HepG2 (cell line): ENCODE measurements around the gene INPP1. TPM values are rescaled to one million over a fixed set of nuclear protein-coding genes. Genes with fewer than 3 reads are reported as not detected.

Experiments used
- BORCS8-MEF2B ChIP-seq: sonication (generic); formaldehyde crosslinking; IDR thresholded peaks from 2 replicates; pipeline ENCODE4 v1.8.0; 2022; ENCODE audit warnings: mild to moderate bottlenecking, missing genetic modification reagents
- CEBPG ChIP-seq: IDR thresholded peaks from 2 replicates; pipeline ENCODE4 v1.6.1; 2016
- E2F2 ChIP-seq: sonication (generic); formaldehyde crosslinking; IDR thresholded peaks from 2 replicates; pipeline ENCODE4 v1.4.0; 2020; ENCODE audit warnings: missing genetic modification reagents, borderline replicate concordance
- EED ChIP-seq: sonication (generic); formaldehyde crosslinking; IDR thresholded peaks from 2 replicates; pipeline ENCODE4 v1.5.0; 2020; ENCODE audit warnings: mild to moderate bottlenecking, missing genetic modification reagents
- KLF15 ChIP-seq: sonication (generic); formaldehyde crosslinking; IDR thresholded peaks from 2 replicates; pipeline ENCODE4 v1.8.1; 2023; ENCODE audit warnings: borderline replicate concordance, mild to moderate bottlenecking, inconsistent platforms, missing genetic modification reagents, mixed read lengths
- LCORL ChIP-seq, 2 experiments: fragments of 450-650 bp in 1 of 2; sonication (generic) in 1 of 2; formaldehyde crosslinking in 1 of 2; IDR thresholded peaks; 2 replicates each; pipeline versions ENCODE4 v1.5.0 to v1.6.1; 2017 to 2020; ENCODE audit warnings: antibody characterized with exemption in 1 of 2, missing genetic modification reagents in 1 of 2
- MAX ChIP-seq: IDR thresholded peaks from 2 replicates; pipeline ENCODE4 v1.6.1; 2012; ENCODE audit warnings: inconsistent platforms
- MEIS2 ChIP-seq: sonication (generic); formaldehyde crosslinking; IDR thresholded peaks from 2 replicates; pipeline ENCODE4 v1.9.0; 2021; ENCODE audit warnings: mild to moderate bottlenecking, missing genetic modification reagents
- NFRKB ChIP-seq: fragments of 450-650 bp; IDR thresholded peaks from 2 replicates; pipeline ENCODE4 v1.6.1; 2017
- PCBP2 ChIP-seq: fragments of 200-400 bp; formaldehyde crosslinking; optimal IDR thresholded peaks from 2 replicates; pipeline ENCODE3; 2018; ENCODE audit warnings: low read length, low read depth; ENCODE audit not compliant: poor library complexity, severe bottlenecking
- RFXANK ChIP-seq: IDR thresholded peaks from 2 replicates; pipeline ENCODE4 v1.6.1; 2016
- RNF2 ChIP-seq: fragments of 450-650 bp; conservative IDR thresholded peaks from 2 replicates; pipeline ENCODE4 v1.6.1; 2016; ENCODE audit warnings: low read depth
- SUZ12 ChIP-seq: fragments of 150-350 bp; IDR thresholded peaks from 2 replicates; pipeline ENCODE4 v1.6.1; 2014; ENCODE audit warnings: low read depth, low read length
- TBX2 ChIP-seq: sonication (generic); formaldehyde crosslinking; IDR thresholded peaks from 2 replicates; pipeline ENCODE4 v1.5.0; 2020; ENCODE audit warnings: missing genetic modification reagents, mild to moderate bottlenecking, borderline replicate concordance
- THAP9 ChIP-seq: sonication (generic); formaldehyde crosslinking; IDR thresholded peaks from 2 replicates; pipeline ENCODE4; 2020; ENCODE audit warnings: missing genetic modification reagents, mild to moderate bottlenecking, borderline replicate concordance
- YEATS2 ChIP-seq: sonication (generic); formaldehyde crosslinking; IDR thresholded peaks from 2 replicates; pipeline ENCODE4 v1.4.0; 2020; ENCODE audit warnings: missing genetic modification reagents, borderline replicate concordance
- ZNF414 ChIP-seq: sonication (generic); formaldehyde crosslinking; IDR thresholded peaks from 2 replicates; pipeline ENCODE4 v1.5.0; 2020; ENCODE audit warnings: missing genetic modification reagents
- ZNF556 ChIP-seq: sonication (generic); formaldehyde crosslinking; IDR thresholded peaks from 2 replicates; pipeline ENCODE4 v1.4.0; 2020; ENCODE audit warnings: mild to moderate bottlenecking, missing genetic modification reagents, borderline replicate concordance
- ZNF724P ChIP-seq: sonication (generic); formaldehyde crosslinking; IDR thresholded peaks from 2 replicates; pipeline ENCODE4 v1.8.0; 2022; ENCODE audit warnings: missing genetic modification reagents, borderline replicate concordance
- ZNF761 ChIP-seq: sonication (generic); formaldehyde crosslinking; conservative IDR thresholded peaks from 2 replicates; pipeline ENCODE4 v1.4.0; 2020; ENCODE audit warnings: mild to moderate bottlenecking, missing genetic modification reagents
- ZNF775 ChIP-seq: sonication (generic); formaldehyde crosslinking; IDR thresholded peaks from 2 replicates; pipeline ENCODE4 v1.4.0; 2020; ENCODE audit warnings: missing genetic modification reagents, mild to moderate bottlenecking, moderate library complexity, borderline replicate concordance
- polyA plus RNA-seq, 8 experiments: library from polyadenylated mRNA; depleted of rRNA in 3 of 8; stranded (reverse) in 7 of 8; unstranded in 1 of 8; fragments of >200 nt; fragmentation: Illumina TruSeq in 4 of 8; extraction: Trizol in 4 of 8; gene quantifications; 2 replicates each; pipeline versions ENCODE4 v1.2.1 to v1.2.3, GENCODE V29; 2011 to 2016; ENCODE audit warnings: low read depth in 4 of 8, missing spikeins in 1 of 8, mixed read lengths in 1 of 8; ENCODE audit not compliant: insufficient read depth in 1 of 8
- total RNA-seq, 5 experiments: library from RNA; depleted of rRNA; stranded (reverse); fragments of >200 nt; fragmentation: Illumina TruSeq; extraction: Trizol; gene quantifications; 2 replicates each; pipeline ENCODE4 v1.2.3, GENCODE V29; 2016; ENCODE audit warnings: low read depth in 1 of 5
- TF ChIP-seq, protein P1 (sequence below): sonication (generic); formaldehyde crosslinking; IDR thresholded peaks from 2 replicates; pipeline ENCODE4 v1.8.1; 2023; ENCODE audit warnings: missing genetic modification reagents, mild to moderate bottlenecking, borderline replicate concordance

Gene INPP1
- total and polyA plus RNA-seq, 2 of the 13 experiments (the other 11 are each of a cell fraction or from before 2014, with no cell fraction given): 10.0 to 13.3 TPM

- peak; percentile 90; the same call in 1 of the 2 replicates for TF ChIP-seq THAP9 (CRISPR knock-in tag)
- TF ChIP-seq ZNF414 (CRISPR knock-in tag): peak; percentile 97; the same call in 1 of the 2 replicates
- no peak for TF ChIP-seq E2F2 (CRISPR knock-in tag)
- TF ChIP-seq NFRKB: no peak
- TF ChIP-seq SUZ12: no peak
- peak; percentile 59 for TF ChIP-seq CEBPG (CRISPR knock-in tag)
- TF ChIP-seq ZNF724P: 0 out of 2 replicates have a peak, but pooled peaks have one; percentile 58
- peak; percentile 99 for TF ChIP-seq YEATS2
- TF ChIP-seq KLF15 (CRISPR knock-in tag): no peak; the same call in 1 of the 2 replicates
- TF ChIP-seq ZNF761: no peak
- 0 out of 2 replicates have a peak, but pooled peaks have one; percentile 76 for TF ChIP-seq EED (CRISPR knock-in tag)
- peak; percentile 92 for TF ChIP-seq BORCS8-MEF2B (CRISPR knock-in tag)
- TF ChIP-seq TBX2 (CRISPR knock-in tag): peak; percentile 96
- no peak for TF ChIP-seq ZNF775
- TF ChIP-seq, protein P1, sequence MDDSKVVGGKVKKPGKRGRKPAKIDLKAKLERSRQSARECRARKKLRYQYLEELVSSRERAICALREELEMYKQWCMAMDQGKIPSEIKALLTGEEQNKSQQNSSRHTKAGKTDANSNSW: no peak
- peak; percentile 89 for TF ChIP-seq MAX
- TF ChIP-seq RNF2: peak; percentile 50; the same call in 1 of the 2 replicates
- peak; percentile 99; the same call in 1 of the 2 replicates for TF ChIP-seq ZNF556 (CRISPR knock-in tag)
- TF ChIP-seq PCBP2: no peak
- peak; percentile 66; the same call in 1 of the 2 replicates for TF ChIP-seq MEIS2 (CRISPR knock-in tag)
- 0 out of 2 replicates have a peak, but pooled peaks have one; percentile 44 for TF ChIP-seq LCORL (IDR thresholded peaks at IDR 0.05)
- peak; percentile 86 for TF ChIP-seq LCORL (CRISPR knock-in tag; IDR thresholded peaks at IDR 0.05)
- TF ChIP-seq RFXANK (CRISPR knock-in tag): peak; percentile 95
Observed at GRCh38 chr2:190319555-190320498, 23.6 kb upstream of the INPP1 start, which contains the start of gene HIBCH (continued).
